H1 (cell line): ENCODE data around the gene CLDN8. TPM values are rescaled to one million over a fixed set of nuclear protein-coding genes. Genes with fewer than 3 reads are reported as not detected.

Experiments used
- CTCF ChIA-PET: fragments of 300-600 bp; sonication (Branson Sonifier 250); formaldehyde crosslinking; loops from one replicate; lab custom pipeline; 2021; ENCODE audit not compliant: partially characterized antibody; lab: Charles Lee
- POLR2A ChIA-PET: fragments of 300-600 bp; sonication (Branson Sonifier 250); formaldehyde crosslinking; loops from one replicate; lab custom pipeline; 2021; ENCODE audit warnings: inconsistent platforms; ENCODE audit not compliant: partially characterized antibody; lab: Charles Lee
- DNase-seq, 2 experiments: peaks; one replicate each; pipeline versions ENCODE4 v3.0.0 to v3.0.0-alpha.2; 2010 to 2022; ENCODE audit warnings: low spot score in 2 of 2, low read depth in 1 of 2, mixed read lengths in 1 of 2
- FAIRE-seq: peaks from 2 replicates; lab custom pipeline; 2011; peaks lifted over from hg19 to GRCh38; lab: Jason Lieb, UNC
- H2AFZ ChIP-seq: 2 replicates; pipeline ENCODE4 v1.8.1; 2012; ENCODE audit warnings: low read length, inconsistent platforms
- H2AK5ac ChIP-seq: 2 replicates; pipeline ENCODE4 v1.6.1; 2013; ENCODE audit warnings: low read depth, low read length
- H2BK120ac ChIP-seq: replicated peaks from 2 replicates; pipeline ENCODE3; 2013; ENCODE audit warnings: low read depth, low read length, inconsistent platforms
- H2BK12ac ChIP-seq: 2 replicates; pipeline ENCODE4 v1.6.1; 2013; ENCODE audit warnings: low read depth, low read length
- H2BK15ac ChIP-seq: 2 replicates; pipeline ENCODE4 v1.6.1; 2013; ENCODE audit warnings: low read length
- H2BK20ac ChIP-seq: 2 replicates; pipeline ENCODE4 v1.6.1; 2013; ENCODE audit warnings: low read length
- H2BK5ac ChIP-seq: 2 replicates; pipeline ENCODE4 v1.6.1; 2013; ENCODE audit warnings: low read depth, low read length
- H3K14ac ChIP-seq: 2 replicates; pipeline ENCODE4 v1.6.1; 2013; ENCODE audit warnings: inconsistent platforms; ENCODE audit not compliant: insufficient read length
- H3K18ac ChIP-seq: 2 replicates; pipeline ENCODE4 v1.6.1; 2013; ENCODE audit warnings: low read length; ENCODE audit errors: extremely low read depth
- H3K23ac ChIP-seq: 2 replicates; pipeline ENCODE4 v1.6.1; 2013; ENCODE audit warnings: inconsistent platforms; ENCODE audit not compliant: insufficient read length
- H3K23me2 ChIP-seq: 2 replicates; pipeline ENCODE4 v1.6.1; 2013; ENCODE audit warnings: low read depth, low read length
- H3K27ac ChIP-seq: 2 replicates; pipeline ENCODE4 v1.6.1; 2011; ENCODE audit warnings: low read depth, low read length, inconsistent platforms
- H3K27me3 ChIP-seq, 4 experiments: replicated peaks in 1 of 4; 1 replicate in 1 of 4; 2 replicates in 3 of 4; pipeline versions ENCODE4 v1.6.1 to v1.8.1; 2011 to 2013; ENCODE audit warnings: low read length in 3 of 4, mild to moderate bottlenecking in 3 of 4, inconsistent platforms in 2 of 4, mixed read lengths in 2 of 4, moderate library complexity in 1 of 4; ENCODE audit not compliant: control insufficient read depth in 3 of 4, insufficient read depth in 3 of 4; ENCODE audit errors: extremely low read depth in 1 of 4
- H3K36me3 ChIP-seq, 4 experiments: 2 replicates each; pipeline versions ENCODE4 v1.6.1 to v1.8.1; 2011 to 2013; ENCODE audit warnings: mild to moderate bottlenecking in 4 of 4, low read length in 3 of 4, moderate library complexity in 2 of 4, control low read depth in 1 of 4, inconsistent platforms in 1 of 4; ENCODE audit not compliant: insufficient read depth in 4 of 4, control insufficient read depth in 2 of 4
- H3K4ac ChIP-seq: replicated peaks from 2 replicates; pipeline ENCODE3; 2013; ENCODE audit warnings: low read length, low read depth, mixed read lengths, inconsistent platforms; ENCODE audit not compliant: insufficient read length
- H3K4me1 ChIP-seq, 4 experiments: replicated peaks in 1 of 4; 1 replicate in 1 of 4; 2 replicates in 3 of 4; pipeline versions ENCODE4 v1.6.1 to v1.8.1; 2011 to 2013; ENCODE audit warnings: low read length in 3 of 4, inconsistent platforms in 2 of 4, mixed read lengths in 1 of 4; ENCODE audit not compliant: insufficient read depth in 4 of 4, control insufficient read depth in 3 of 4
- H3K4me2 ChIP-seq, 2 experiments: 2 replicates each; pipeline versions ENCODE4 v1.6.1 to v1.8.1; 2011 to 2013; ENCODE audit warnings: low read depth in 2 of 2, low read length in 2 of 2, control low read depth in 1 of 2, inconsistent platforms in 1 of 2, mild to moderate bottlenecking in 1 of 2; ENCODE audit not compliant: insufficient read depth in 1 of 2
- H3K4me3 ChIP-seq, 4 experiments: fragments of 200-600, 300-600 bp in 1 of 4; sonication (generic), shearing (Covaris generic), sonication (Bioruptor Twin) in 1 of 4; 2 replicates each; pipeline versions ENCODE4 v1.5.1 to v1.8.1; 2011 to 2016; ENCODE audit warnings: low read length in 4 of 4, low read depth in 3 of 4, control low read depth in 2 of 4, inconsistent platforms in 2 of 4, mild to moderate bottlenecking in 2 of 4, mixed read lengths in 1 of 4, moderate library complexity in 1 of 4; ENCODE audit not compliant: insufficient read depth in 2 of 4; ENCODE audit errors: extremely low read depth in 1 of 4
- H3K56ac ChIP-seq: replicated peaks from 2 replicates; pipeline ENCODE3; 2013; ENCODE audit warnings: low read depth, mild to moderate bottlenecking, mixed read lengths, low read length, inconsistent platforms; ENCODE audit not compliant: insufficient read length
- H3K79me1 ChIP-seq: 2 replicates; pipeline ENCODE4 v1.6.1; 2013; ENCODE audit warnings: low read depth, low read length, control low read depth
- H3K79me2 ChIP-seq, 2 experiments: 2 replicates each; pipeline versions ENCODE4 v1.6.1 to v1.8.1; 2012 to 2013; ENCODE audit warnings: low read length in 2 of 2, mild to moderate bottlenecking in 2 of 2, inconsistent platforms in 1 of 2; ENCODE audit not compliant: insufficient read depth in 2 of 2, control insufficient read depth in 1 of 2
- H3K9ac ChIP-seq, 4 experiments: replicated peaks in 1 of 4; 1 replicate in 1 of 4; 2 replicates in 3 of 4; pipeline versions ENCODE4 v1.6.1 to v1.8.1; 2011 to 2013; ENCODE audit warnings: low read depth in 3 of 4, low read length in 3 of 4, control low read depth in 2 of 4, mild to moderate bottlenecking in 2 of 4, moderate library complexity in 2 of 4, inconsistent platforms in 1 of 4; ENCODE audit errors: extremely low read depth in 1 of 4
- H3K9me3 ChIP-seq, 2 experiments: 2 replicates each; pipeline versions ENCODE4 v1.6.1 to v1.8.1; 2012 to 2013; ENCODE audit warnings: mild to moderate bottlenecking in 2 of 2, moderate library complexity in 2 of 2, control low read depth in 1 of 2, inconsistent platforms in 1 of 2, low read depth in 1 of 2, low read length in 1 of 2, mixed read lengths in 1 of 2; ENCODE audit not compliant: insufficient read depth in 2 of 2
- H4K20me1 ChIP-seq, 2 experiments: replicated peaks in 1 of 2; 2 replicates each; pipeline versions ENCODE3 to v1.8.1; 2011 to 2013; ENCODE audit warnings: inconsistent platforms in 2 of 2, low read length in 2 of 2, mild to moderate bottlenecking in 1 of 2; ENCODE audit not compliant: insufficient read depth in 2 of 2, control insufficient read depth in 1 of 2
- H4K5ac ChIP-seq: 2 replicates; pipeline ENCODE4 v1.6.1; 2013; ENCODE audit warnings: low read length, low read depth, mixed read lengths, inconsistent platforms; ENCODE audit not compliant: insufficient read length
- H4K8ac ChIP-seq: 2 replicates; pipeline ENCODE4 v1.8.0; 2013; ENCODE audit warnings: mild to moderate bottlenecking, moderate library complexity, low read length, inconsistent platforms; ENCODE audit not compliant: insufficient read depth; ENCODE audit errors: extremely low read depth
- H4K91ac ChIP-seq: replicated peaks from 2 replicates; pipeline ENCODE3; 2013; ENCODE audit warnings: low read length, mixed read lengths, inconsistent platforms; ENCODE audit not compliant: insufficient read length
- ASH2L ChIP-seq: fragments of 200-600, 300-600 bp; sonication (generic); IDR thresholded peaks from one replicate; pipeline ENCODE4 v1.7.1; 2017; ENCODE audit warnings: low read length
- BCL11A ChIP-seq, 2 experiments: IDR thresholded peaks; one replicate each; pipeline ENCODE4 v1.6.1; 2011; ENCODE audit warnings: low read depth in 2 of 2, low read length in 2 of 2, mild to moderate bottlenecking in 2 of 2
- KDM5A ChIP-seq: fragments of 200-600 bp; IDR thresholded peaks from 2 replicates; pipeline ENCODE4 v1.7.1; 2012; ENCODE audit warnings: mild to moderate bottlenecking, low read length, inconsistent platforms, mixed read lengths
- MAFK ChIP-seq: IDR thresholded peaks from 2 replicates; pipeline ENCODE4 v1.6.1; 2012; ENCODE audit warnings: low read depth, mild to moderate bottlenecking, improper control_type of control experiment, low read length
- RAD21 ChIP-seq, 2 experiments: IDR thresholded peaks in 1 of 2; conservative IDR thresholded peaks in 1 of 2; 2 replicates each; pipeline ENCODE4 v1.6.1; 2011; ENCODE audit warnings: low read depth in 2 of 2, low read length in 2 of 2, improper control_type of control experiment in 1 of 2, inconsistent platforms in 1 of 2, mild to moderate bottlenecking in 1 of 2, moderate library complexity in 1 of 2
- WGBS, 2 experiments: shearing (Covaris generic) in 1 of 2; methylation state at CpG; one replicate each; pipeline versions ENCODE4 v1.1.6 to v1.1.7; 2013 to 2015; ENCODE audit warnings: low lambda C conversion rate in 2 of 2, mixed read lengths in 2 of 2, inconsistent platforms in 1 of 2, low coverage in 1 of 2, missing lambda C conversion rate in 1 of 2; ENCODE audit not compliant: insufficient replicate concordance in 2 of 2, insufficient coverage in 1 of 2, insufficient read length in 1 of 2; ENCODE audit errors: extremely low coverage in 1 of 2, missing lambda C conversion rate in 1 of 2; 5-methylcytosine and 5-hydroxymethylcytosine counted together
- polyA plus RNA-seq, 7 experiments: library from polyadenylated mRNA; depleted of rRNA in 3 of 7; stranded (reverse) in 5 of 7; unstranded in 2 of 7; fragments of >200 nt in 5 of 7; fragments of 200-250 nt in 2 of 7; gene quantifications; 1 replicate in 5 of 7; 2 replicates in 1 of 7; 4 replicates in 1 of 7; pipeline versions ENCODE4 v1.2.1 to v1.2.3, GENCODE V29; 2011 to 2013; ENCODE audit warnings: missing spikeins in 2 of 7, mixed read lengths in 2 of 7
- total RNA-seq: library from RNA; stranded (reverse); fragmentation: NEBNext Ultra II Directional; extraction: Animal tissue kit (Norgen Biotek cat#: 25700); gene quantifications from 2 replicates; pipeline ENCODE4 v1.2.1, GENCODE V29; 2021

CLDN8 gene
- total and polyA plus RNA-seq, 2 of the 8 experiments (the other 6 are each of a cell fraction or from before 2014, with no cell fraction given) = not detected

GRCh38 chr21:30251781-30252180, 35.9 kb upstream of the CLDN8 start:
- no peaks in the 10 kb centered on the region for H3K79me2 ChIP-seq
- H3K27ac ChIP-seq = no peak overlapping the region
- H3K4me3 ChIP-seq = no peak overlapping the region
- H3K36me3 ChIP-seq = no peaks in the 10 kb centered on the region
- no peaks in the 10 kb centered on the region for H4K20me1 ChIP-seq
- no peaks in the 10 kb centered on the region for H3K9me3 ChIP-seq
- no peak overlapping the region for H4K8ac ChIP-seq
- no peak for DNase-seq
- H3K9ac ChIP-seq = no peak overlapping the region
- H3K4me1 ChIP-seq = no peaks in the 10 kb centered on the region
- no peak overlapping the region for H4K5ac ChIP-seq
- H3K18ac ChIP-seq = no peak overlapping the region
- H3K14ac ChIP-seq = no peak overlapping the region
- no peak overlapping the region for H3K4ac ChIP-seq
- no peaks in the 10 kb centered on the region for H3K23me2 ChIP-seq
- H2BK20ac ChIP-seq = no peak overlapping the region
- no peak overlapping the region for H2BK12ac ChIP-seq
- ChIA-PET CTCF (no interaction called here), POLR2A (no interaction called here)
- H2BK15ac ChIP-seq = no peak overlapping the region
- H2BK5ac ChIP-seq = no peak overlapping the region
- H3K23ac ChIP-seq = no peak overlapping the region
- H4K91ac ChIP-seq = no peak overlapping the region
- no peak overlapping the region for H3K56ac ChIP-seq
- no peaks in the 10 kb centered on the region for H3K79me1 ChIP-seq
- WGBS, 2 experiments = 88% methylated on average over 1 of the region's 1 CpG; no CpG with 5 or more reads in 1 of the 2 experiments
- no peak overlapping the region for H2AFZ ChIP-seq
- no peaks in the 10 kb centered on the region for H3K27me3 ChIP-seq
- H2BK120ac ChIP-seq = no peak overlapping the region
- no peak for FAIRE-seq
- H3K4me2 ChIP-seq = no peak overlapping the region
- H2AK5ac ChIP-seq = no peak overlapping the region
- TF ChIP-seq RAD21 (IDR thresholded peaks at IDR 0.05 in 1 of 2, conservative IDR thresholded peaks at IDR 0.05 in 1 of 2; ENCODE audit: low read depth in 2 of 2, low read length in 2 of 2) = no peak
- TF ChIP-seq BCL11A (IDR thresholded peaks at IDR 0.05; ENCODE audit: low read depth in 2 of 2, low read length in 2 of 2) = no peak
- TF ChIP-seq KDM5A = no peak
- TF ChIP-seq ASH2L = no peak
- no peak for TF ChIP-seq MAFK
